SK-N-SH (cell line): ENCODE results near the gene NANOGP8. TPM values are rescaled to one million over a fixed set of nuclear protein-coding genes. Genes with fewer than 3 reads are reported as not detected.

Experiments used
- CTCF ChIA-PET: fragments of 300-600, 350-600 bp; formaldehyde crosslinking; extraction: SDS; loops from one replicate; lab custom pipeline; 2021; lab: Yijun Ruan, JAX
- POLR2A ChIA-PET: fragments of 350-600 bp; sonication (Branson Sonifier 250); formaldehyde crosslinking; extraction: SDS; loops from one replicate; lab custom pipeline; 2020; ENCODE audit warnings: antibody characterized with exemption, inconsistent platforms; lab: Yijun Ruan, JAX
- DNase-seq: peaks from one replicate; pipeline ENCODE4 v3.0.0; 2012
- H2AFZ ChIP-seq: fragments of 200-600 bp; sonication (generic); 2 replicates; pipeline ENCODE4 v1.8.1; 2016; ENCODE audit warnings: antibody characterized with exemption, mild to moderate bottlenecking, low read depth
- H3F3A ChIP-seq: fragments of 200-600 bp; sonication (generic); replicated peaks from 2 replicates; pipeline ENCODE3; 2016; ENCODE audit warnings: antibody characterized with exemption, mild to moderate bottlenecking; ENCODE audit not compliant: insufficient read depth
- H3K27ac ChIP-seq, 2 experiments: fragments of 200-500 bp in 1 of 2; fragments of 200-600 bp in 1 of 2; sonication (Bioruptor generic) in 1 of 2; sonication (generic), shearing (Covaris generic) in 1 of 2; 2 replicates each; pipeline versions ENCODE4 v1.5.1 to v1.6.1; 2014 to 2016; ENCODE audit warnings: low read depth in 2 of 2, inconsistent platforms in 1 of 2, low read length in 1 of 2, mild to moderate bottlenecking in 1 of 2, mixed read lengths in 1 of 2
- H3K27me3 ChIP-seq: fragments of 200-600 bp; sonication (generic), shearing (Covaris generic); 2 replicates; pipeline ENCODE4 v1.6.1; 2016; ENCODE audit warnings: mixed run types; ENCODE audit not compliant: insufficient read depth
- H3K36me3 ChIP-seq, 2 experiments: fragments of 200-500 bp in 1 of 2; fragments of 200-600 bp in 1 of 2; sonication (Bioruptor generic) in 1 of 2; sonication (generic) in 1 of 2; replicated peaks in 1 of 2; 2 replicates each; pipeline versions ENCODE3 to v1.5.1; 2014 to 2016; ENCODE audit warnings: low read length in 1 of 2, mild to moderate bottlenecking in 1 of 2; ENCODE audit not compliant: insufficient read depth in 2 of 2, control insufficient read depth in 1 of 2
- H3K4me1 ChIP-seq, 2 experiments: fragments of 200-500 bp in 1 of 2; fragments of 200-600 bp in 1 of 2; sonication (Bioruptor generic) in 1 of 2; sonication (generic), shearing (Covaris generic) in 1 of 2; 2 replicates each; pipeline versions ENCODE4 v1.5.1 to v1.6.1; 2014 to 2016; ENCODE audit warnings: low read depth in 1 of 2, low read length in 1 of 2, mixed run types in 1 of 2; ENCODE audit not compliant: insufficient read depth in 2 of 2, control insufficient read depth in 1 of 2
- H3K4me2 ChIP-seq: fragments of 200-600 bp; sonication (generic), shearing (Covaris generic); 2 replicates; pipeline ENCODE4 v1.6.1; 2017; ENCODE audit warnings: mixed run types
- H3K4me3 ChIP-seq, 2 experiments: fragments of 200-500 bp in 1 of 2; fragments of 200-600 bp in 1 of 2; sonication (Bioruptor generic) in 1 of 2; sonication (generic), shearing (Covaris generic) in 1 of 2; 2 replicates each; pipeline versions ENCODE4 v1.5.1 to v1.8.1; 2014 to 2016; ENCODE audit warnings: low read depth in 2 of 2, inconsistent platforms in 1 of 2, low read length in 1 of 2, mild to moderate bottlenecking in 1 of 2, mixed read lengths in 1 of 2, moderate library complexity in 1 of 2
- H3K79me2 ChIP-seq: fragments of 200-600 bp; sonication (generic); 2 replicates; pipeline ENCODE4 v1.8.1; 2017; ENCODE audit warnings: mild to moderate bottlenecking; ENCODE audit not compliant: insufficient read depth
- H3K9ac ChIP-seq: fragments of 200-600 bp; sonication (generic); 2 replicates; pipeline ENCODE4 v1.6.1; 2017; ENCODE audit warnings: mixed run types
- H3K9me2 ChIP-seq: fragments of 200-600 bp; sonication (generic); 2 replicates; pipeline ENCODE4 v1.6.1; 2017; ENCODE audit warnings: mixed run types
- H3K9me3 ChIP-seq: fragments of 200-600 bp; sonication (generic); 2 replicates; pipeline ENCODE4 v1.6.1; 2017; ENCODE audit warnings: mixed run types, mild to moderate bottlenecking, moderate library complexity
- H4K20me1 ChIP-seq: fragments of 200-600 bp; sonication (generic); 2 replicates; pipeline ENCODE4 v1.6.1; 2017; ENCODE audit warnings: mild to moderate bottlenecking, mixed run types; ENCODE audit not compliant: insufficient read depth
- EP300 ChIP-seq, 2 experiments: IDR thresholded peaks; 2 replicates each; pipeline versions ENCODE4 v1.4.0 to v1.6.1; 2012; ENCODE audit warnings: borderline replicate concordance in 1 of 2, low read depth in 1 of 2, low read length in 1 of 2
- FOXJ3 ChIP-seq: sonication (generic); formaldehyde crosslinking; IDR thresholded peaks from 2 replicates; pipeline ENCODE4 v1.5.1; 2020; ENCODE audit warnings: mild to moderate bottlenecking, missing genetic modification reagents
- FOXM1 ChIP-seq: IDR thresholded peaks from 2 replicates; pipeline ENCODE4 v1.4.0; 2012; ENCODE audit warnings: low read depth, mild to moderate bottlenecking
- GABPA ChIP-seq: IDR thresholded peaks from 2 replicates; pipeline ENCODE4 v1.4.0; 2012; ENCODE audit warnings: low read depth, mild to moderate bottlenecking
- PBX3 ChIP-seq: IDR thresholded peaks from 2 replicates; pipeline ENCODE4; 2012
- RAD21 ChIP-seq: IDR thresholded peaks from 2 replicates; pipeline ENCODE4 v1.6.1; 2012; ENCODE audit warnings: mild to moderate bottlenecking, low read length
- RCOR1 ChIP-seq: fragments of 150-350 bp; IDR thresholded peaks from 2 replicates; pipeline ENCODE4 v1.6.1; 2017; ENCODE audit warnings: antibody characterized with exemption, low read length
- REST ChIP-seq: IDR thresholded peaks from 2 replicates; pipeline ENCODE4 v1.6.1; 2012; ENCODE audit warnings: mild to moderate bottlenecking, low read depth, low read length, moderate library complexity
- RFX5 ChIP-seq: IDR thresholded peaks from 2 replicates; pipeline ENCODE4 v1.6.1; 2012; ENCODE audit warnings: mild to moderate bottlenecking, improper control_type of control experiment, low read length
- RXRA ChIP-seq: IDR thresholded peaks from 2 replicates; pipeline ENCODE4 v1.4.0; 2012; ENCODE audit warnings: low read depth, mild to moderate bottlenecking, borderline replicate concordance
- SIN3A ChIP-seq: IDR thresholded peaks from 2 replicates; pipeline ENCODE4 v1.6.1; 2012; ENCODE audit warnings: low read depth, mild to moderate bottlenecking, low read length, moderate library complexity, borderline replicate concordance
- SMC3 ChIP-seq: IDR thresholded peaks from 2 replicates; pipeline ENCODE4 v1.6.1; 2012; ENCODE audit warnings: low read depth, low read length, improper control_type of control experiment
- WGBS: methylation state at CpG from one replicate; pipeline ENCODE4 v1.1.6; 2017; ENCODE audit warnings: low lambda C conversion rate; 5-methylcytosine and 5-hydroxymethylcytosine counted together
- polyA plus RNA-seq, 3 experiments: library from polyadenylated mRNA; depleted of rRNA; stranded (reverse); fragments of >200 nt; gene quantifications; 2 replicates each; pipeline ENCODE4 v1.2.3, GENCODE V29; 2012
- TF ChIP-seq, protein P1 (sequence below): IDR thresholded peaks from 2 replicates; pipeline ENCODE4 v1.4.0; 2012; ENCODE audit warnings: low read depth, borderline replicate concordance
- TF ChIP-seq, protein P2 (sequence below): IDR thresholded peaks from 2 replicates; pipeline ENCODE4 v1.4.0; 2012; ENCODE audit warnings: low read depth

Gene NANOGP8
- polyA plus RNA-seq, 1 of the 3 experiments (the other 2 are of a cell fraction), result not detected

GRCh38 chr15:35120173-35120572, 35.1 kb upstream of the NANOGP8 start:
- H3K4me2 ChIP-seq, result no peak overlapping the region
- H3K27ac ChIP-seq, result no peak overlapping the region
- no peaks in the 10 kb centered on the region for H3K9me3 ChIP-seq
- no peaks in the 10 kb centered on the region for H3K79me2 ChIP-seq
- H3K4me3 ChIP-seq, result no peak overlapping the region
- no peaks in the 10 kb centered on the region for H3K9me2 ChIP-seq
- H3K9ac ChIP-seq, result no peak overlapping the region
- no peak for DNase-seq
- H2AFZ ChIP-seq, result no peak overlapping the region
- peaks cover 0 to 3% of the 10 kb centered on the region in 2 experiments; a peak in 2 of 4 replicates for H3K4me1 ChIP-seq
- WGBS, result 84% methylated on average over 6 of the region's 6 CpGs
- ChIA-PET POLR2A (no interaction called here), CTCF (no interaction called here)
- H3K36me3 ChIP-seq, result no peaks in the 10 kb centered on the region
- TF ChIP-seq, protein P1, sequence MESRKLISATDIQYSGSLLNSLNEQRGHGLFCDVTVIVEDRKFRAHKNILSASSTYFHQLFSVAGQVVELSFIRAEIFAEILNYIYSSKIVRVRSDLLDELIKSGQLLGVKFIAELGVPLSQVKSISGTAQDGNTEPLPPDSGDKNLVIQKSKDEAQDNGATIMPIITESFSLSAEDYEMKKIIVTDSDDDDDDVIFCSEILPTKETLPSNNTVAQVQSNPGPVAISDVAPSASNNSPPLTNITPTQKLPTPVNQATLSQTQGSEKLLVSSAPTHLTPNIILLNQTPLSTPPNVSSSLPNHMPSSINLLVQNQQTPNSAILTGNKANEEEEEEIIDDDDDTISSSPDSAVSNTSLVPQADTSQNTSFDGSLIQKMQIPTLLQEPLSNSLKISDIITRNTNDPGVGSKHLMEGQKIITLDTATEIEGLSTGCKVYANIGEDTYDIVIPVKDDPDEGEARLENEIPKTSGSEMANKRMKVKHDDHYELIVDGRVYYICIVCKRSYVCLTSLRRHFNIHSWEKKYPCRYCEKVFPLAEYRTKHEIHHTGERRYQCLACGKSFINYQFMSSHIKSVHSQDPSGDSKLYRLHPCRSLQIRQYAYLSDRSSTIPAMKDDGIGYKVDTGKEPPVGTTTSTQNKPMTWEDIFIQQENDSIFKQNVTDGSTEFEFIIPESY, result no peak
- no peak for TF ChIP-seq REST
- H4K20me1 ChIP-seq, result no peaks in the 10 kb centered on the region
- H3K27me3 ChIP-seq, result no peaks in the 10 kb centered on the region
- peaks cover 5% of the 10 kb centered on the region for H3F3A ChIP-seq

DNA sequence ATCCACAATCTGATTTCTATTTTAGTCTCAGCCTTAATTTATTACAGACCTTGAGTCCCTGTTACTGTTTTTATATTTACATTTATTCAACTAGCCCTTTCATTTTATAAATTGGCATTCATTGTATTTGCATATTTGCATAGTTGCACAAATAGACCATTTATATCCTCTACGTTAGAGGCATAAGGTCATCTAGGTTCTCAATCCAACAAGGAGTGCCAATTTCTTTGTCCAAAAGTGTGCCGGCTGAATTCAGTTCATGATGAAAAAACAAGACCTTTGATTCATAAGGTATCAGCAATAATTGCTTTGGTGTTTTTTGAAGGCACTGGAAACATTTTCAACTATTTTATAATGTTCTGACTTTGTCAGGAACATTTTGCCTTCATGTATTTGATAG, 33.9 kb upstream of the NANOGP8 start:
- CTCF ChIA-PET, result no interaction called here
- no peaks in the 10 kb centered on the region for H3K9me2 ChIP-seq
- no peaks in the 10 kb centered on the region for H3K9me3 ChIP-seq
- TF ChIP-seq RCOR1, result no peak
- TF ChIP-seq, protein P2, sequence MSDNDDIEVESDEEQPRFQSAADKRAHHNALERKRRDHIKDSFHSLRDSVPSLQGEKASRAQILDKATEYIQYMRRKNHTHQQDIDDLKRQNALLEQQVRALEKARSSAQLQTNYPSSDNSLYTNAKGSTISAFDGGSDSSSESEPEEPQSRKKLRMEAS, result no peak
- TF ChIP-seq SMC3, result no peak
- TF ChIP-seq RAD21, result no peak
- TF ChIP-seq EP300 (IDR thresholded peaks at IDR 0.05; ENCODE audit: borderline replicate concordance in 1 of 2, low read depth in 1 of 2, low read length in 1 of 2), result no peak
- TF ChIP-seq RXRA, result no peak
- no peak for TF ChIP-seq PBX3
- TF ChIP-seq SIN3A, result no peak
- no peak for TF ChIP-seq FOXM1
- no peak for TF ChIP-seq GABPA
- TF ChIP-seq RFX5, result no peak
- no peak for TF ChIP-seq FOXJ3 (CRISPR knock-in tag)
- TF ChIP-seq, all 33 proteins: peak for 0
- H3K27me3 ChIP-seq, result no peaks in the 10 kb centered on the region
- H2AFZ ChIP-seq, result no peak overlapping the region
- H3F3A ChIP-seq, result peaks cover 5% of the 10 kb centered on the region
- no peak overlapping the region for H3K4me3 ChIP-seq
- no peaks in the 10 kb centered on the region for H4K20me1 ChIP-seq
- H3K79me2 ChIP-seq, result no peaks in the 10 kb centered on the region
- POLR2A ChIA-PET, result no interaction called here
- H3K27ac ChIP-seq, result no peak overlapping the region
- no peak for DNase-seq
- H3K4me2 ChIP-seq, result no peak overlapping the region
- 81% methylated on average over 2 of the region's 2 CpGs for WGBS
- H3K9ac ChIP-seq, result no peak overlapping the region
- peaks cover 0 to 5% of the 10 kb centered on the region in 2 experiments; a peak in 2 of 4 replicates for H3K4me1 ChIP-seq
- no peaks in the 10 kb centered on the region for H3K36me3 ChIP-seq
